Measurements from ENCODE around the gene MMRN2.
A peak's percentile ranks its signal among the peaks of the same experiment; 100 is the strongest.
"Not testable (repeated sequence)": the region's sequence is repeated elsewhere in the genome, so short reads cannot be mapped to it uniquely, and the experiment has no call there.

The MMRN2 gene

DNA sequence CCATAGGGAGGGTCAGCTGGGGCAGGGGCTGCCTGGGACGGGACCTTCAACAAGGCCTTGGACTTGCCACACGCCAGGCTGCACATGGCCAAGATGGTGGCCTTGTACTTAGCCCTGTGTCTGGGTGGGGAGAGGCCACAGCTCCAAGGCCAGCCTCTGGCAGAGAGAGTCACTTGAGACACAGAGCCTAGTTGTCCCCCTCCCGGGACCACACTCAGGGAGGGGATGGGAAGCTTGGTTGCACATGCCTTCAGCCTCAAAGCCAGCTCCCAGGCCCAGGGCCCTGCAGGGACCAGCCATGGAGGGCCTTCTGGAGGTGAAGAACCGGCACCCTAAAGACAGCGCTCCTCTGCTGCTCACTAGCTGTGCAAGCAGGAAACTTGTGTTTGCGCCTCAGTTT is 16.7 kb downstream of the MMRN2 start:
- no peak for DNase-seq

- not testable (repeated sequence) for DNase-seq
Measured at GRCh38 chr10:86940076-86940475, 17.3 kb downstream of the MMRN2 start.

DNA sequence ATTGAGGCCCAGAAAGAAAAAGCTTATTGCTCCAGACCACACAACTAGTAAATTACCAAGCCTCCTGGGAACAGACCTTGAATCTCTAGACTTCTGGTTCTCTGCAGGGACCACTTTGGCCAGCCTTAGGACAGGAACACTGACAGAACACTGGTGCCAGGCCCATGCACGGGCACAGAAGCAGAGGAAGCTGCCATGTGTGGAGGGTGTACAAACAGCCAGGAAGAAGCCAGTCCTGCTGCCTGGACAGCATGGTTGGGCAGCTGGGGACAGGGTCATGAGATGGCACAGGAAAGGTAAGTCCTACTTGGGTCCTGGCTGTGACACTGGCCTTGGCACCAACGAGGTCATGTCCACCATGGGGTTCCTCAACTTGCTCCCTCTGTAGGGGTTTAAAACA is 19.2 kb downstream of the MMRN2 start:
- DNase-seq = no peak

GRCh38 chr10:86937502-86938154 is 19.8 kb downstream of the MMRN2 start:
- no peak for DNase-seq

GRCh38 chr10:86936661-86937501 is 20.5 kb downstream of the MMRN2 start:
- no peak for DNase-seq

- not testable (repeated sequence) for DNase-seq
Measured at GRCh38 chr10:86934162-86934711, 23.2 kb downstream of the MMRN2 start.

GRCh38 chr10:86932674-86933073 is 24.7 kb downstream of the MMRN2 start:
- DNase-seq = no peak

DNA sequence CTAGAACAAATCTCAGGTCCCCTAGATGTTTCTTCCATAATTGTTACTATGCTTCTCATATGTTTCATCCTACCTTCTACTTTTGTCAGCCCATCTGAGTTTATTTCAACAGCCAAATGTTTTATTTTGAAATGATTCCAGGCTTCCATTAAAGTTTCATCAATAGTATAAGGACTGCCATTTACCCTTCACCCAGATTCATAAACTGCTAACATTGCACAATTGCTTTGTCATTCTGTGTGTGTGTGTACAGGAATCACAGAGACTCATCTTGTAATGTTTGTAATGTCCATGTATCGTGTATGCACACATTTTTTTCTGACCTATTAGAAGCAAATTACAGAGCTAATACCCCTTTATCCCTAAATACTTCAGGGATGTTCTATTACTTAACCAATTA is 25.5 kb downstream of the MMRN2 start:
- no peak for DNase-seq

GRCh38 chr10:86929468-86930380 is 27.7 kb downstream of the MMRN2 start:
- peak in 1 of 14 donors; percentile 27 for DNase-seq

DNA sequence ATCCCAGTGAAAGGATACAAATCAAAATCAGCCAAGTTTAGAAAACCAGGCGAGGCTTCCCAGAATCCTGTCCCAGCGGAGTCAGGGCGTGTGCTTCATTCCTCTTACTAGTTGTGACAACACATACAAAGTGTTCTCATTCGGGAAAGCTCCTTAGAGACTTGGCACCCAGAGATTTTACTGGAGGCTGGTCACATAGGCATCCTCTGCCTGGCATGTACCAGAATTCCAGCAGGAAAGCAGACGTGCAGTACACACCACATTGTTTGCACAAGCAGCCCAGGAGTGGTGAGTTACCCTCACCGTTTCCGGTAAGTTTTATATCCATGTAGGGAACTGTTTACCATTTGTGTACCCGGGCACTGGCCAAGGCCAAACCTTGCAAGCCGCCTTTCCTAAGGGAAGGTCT is 34.9 kb downstream of the MMRN2 start:
- peak in 1 of 14 donors; percentile 21 for DNase-seq

DNA sequence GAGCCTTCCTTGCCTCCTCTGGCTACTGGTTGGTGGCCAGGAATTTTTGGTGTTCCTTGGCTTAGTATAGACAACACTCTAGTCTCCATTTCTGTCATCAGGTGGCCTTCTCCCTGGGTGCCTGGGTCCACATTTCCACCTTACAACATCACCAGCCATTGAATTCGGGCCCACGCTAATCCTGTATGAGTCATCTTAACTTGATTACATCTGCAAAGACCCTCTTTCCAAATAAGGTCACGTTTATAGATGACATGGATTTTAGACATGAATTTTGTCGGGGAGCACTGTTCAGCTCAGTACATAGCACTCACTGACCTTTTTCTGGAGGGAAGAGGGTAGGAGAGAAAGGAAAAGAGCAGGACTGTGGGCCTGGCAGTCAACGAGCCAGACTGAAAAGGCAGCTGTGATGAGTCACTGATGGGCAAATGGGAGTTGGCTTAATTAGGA is 39.4 kb downstream of the MMRN2 start:
- peak in 1 of 14 donors; percentile 42 for DNase-seq

- no peak for DNase-seq
Measured at GRCh38 chr10:86914734-86915133, 42.7 kb downstream of the MMRN2 start.

- peak in 1 of 14 donors; percentile 15 for DNase-seq
Measured at GRCh38 chr10:86905429-86905828, 52.0 kb downstream of the MMRN2 start.

GRCh38 chr10:86904600-86904999 is 52.8 kb downstream of the MMRN2 start:
- no peak for DNase-seq

DNA sequence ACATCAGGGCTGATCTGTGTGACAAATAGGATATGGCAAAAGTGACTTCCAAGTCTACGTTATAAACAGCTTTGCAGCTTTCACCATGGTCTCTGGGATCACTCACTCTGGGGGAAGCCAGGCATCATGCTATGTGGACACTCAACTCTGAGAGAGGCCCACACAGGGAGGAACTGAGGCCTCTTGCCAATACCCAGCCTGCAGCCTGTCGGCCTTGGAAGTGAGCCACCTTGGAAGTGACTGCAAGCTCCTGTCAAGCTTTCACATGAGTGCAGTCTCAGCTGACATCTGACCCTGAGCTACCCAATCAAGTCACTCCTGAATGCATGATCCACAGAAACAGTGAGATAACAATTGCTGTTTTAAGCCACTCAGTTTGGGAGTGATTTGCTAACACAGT is 56.5 kb downstream of the MMRN2 start:
- DNase-seq = peak in 12 of 14 donors; percentile 8 to 79 (median 48)

GRCh38 chr10:86899670-86900276 is 57.6 kb downstream of the MMRN2 start:
- DNase-seq = peak in 10 of 14 donors; percentile 3 to 66 (median 30)

DNA sequence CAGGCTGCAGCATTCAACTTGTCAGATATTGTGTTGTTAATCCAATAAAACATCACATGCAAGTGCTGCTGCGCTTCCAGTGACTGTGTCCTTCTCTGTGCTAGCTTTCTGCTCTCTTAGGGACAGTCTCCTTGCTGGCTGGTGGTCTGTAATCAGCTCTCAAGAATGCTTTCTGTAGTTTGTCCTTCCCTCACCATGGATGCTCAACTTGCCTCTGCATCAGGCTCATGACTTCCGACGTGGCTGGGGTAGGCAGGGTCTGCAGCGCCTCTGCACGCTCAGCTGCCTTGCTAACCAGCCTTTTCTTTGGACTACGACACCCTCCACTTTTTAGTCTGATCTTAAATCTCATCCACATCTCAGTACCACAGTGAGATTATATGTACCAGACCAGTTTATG is 58.3 kb downstream of the MMRN2 start:
- DNase-seq = peak in 7 of 14 donors; percentile 1 to 58 (median 7)

- no peak for DNase-seq
Measured at GRCh38 chr10:86898511-86898910, 58.9 kb downstream of the MMRN2 start.

DNA sequence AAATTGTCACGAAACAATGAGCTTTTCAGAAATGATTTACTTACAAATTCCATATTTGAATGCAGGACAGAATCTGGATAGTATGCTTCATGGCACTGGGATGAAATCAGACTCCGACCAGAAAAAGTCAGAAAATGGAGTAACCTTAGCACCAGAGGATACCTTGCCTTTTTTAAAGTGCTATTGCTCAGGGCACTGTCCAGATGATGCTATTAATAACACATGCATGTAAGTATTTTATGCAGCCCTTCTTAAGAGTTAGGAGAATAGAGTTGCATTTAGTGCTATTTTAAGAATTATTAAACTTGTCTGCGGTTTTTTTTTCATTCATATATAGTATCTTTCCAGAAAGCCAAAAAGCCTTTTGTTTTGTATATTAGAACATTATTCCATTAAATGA is 67.4 kb downstream of the MMRN2 start:
- DNase-seq = no peak

DNA sequence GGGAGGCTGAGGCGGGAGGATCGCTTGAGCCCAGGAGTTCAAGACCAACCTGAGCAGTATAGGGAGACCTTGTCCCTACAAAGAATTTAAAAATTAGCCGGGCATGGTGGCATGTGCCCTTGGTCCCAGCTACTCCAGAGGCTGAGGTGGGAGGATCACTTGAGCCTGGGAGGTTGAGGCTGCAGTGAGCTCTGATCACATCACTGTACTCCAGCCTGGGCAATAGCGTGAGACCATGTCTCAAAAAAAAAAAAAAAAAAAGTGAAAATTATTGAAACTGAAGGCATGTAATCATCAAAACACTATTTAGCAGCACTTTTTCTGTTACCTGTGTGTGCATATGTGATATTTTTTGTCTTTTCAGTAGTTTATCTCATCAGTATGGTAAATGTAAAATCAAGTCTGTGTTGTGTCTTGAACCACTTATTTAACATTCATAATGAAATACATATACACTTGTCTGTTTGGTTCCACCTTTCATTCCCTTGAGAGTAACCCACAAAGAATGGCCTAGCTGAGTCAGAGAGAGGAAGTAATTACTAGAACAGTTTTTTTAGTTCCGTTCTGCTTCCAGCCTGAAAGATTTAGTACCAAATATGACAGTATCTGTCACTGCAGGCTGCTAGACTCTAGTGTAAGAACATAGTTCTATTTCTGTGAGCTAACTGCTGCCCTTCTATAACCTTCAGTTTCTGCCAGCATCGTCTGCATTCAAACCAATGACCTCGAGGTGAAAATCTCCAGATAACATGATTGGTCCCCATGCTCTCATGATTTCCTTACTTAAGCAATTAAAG is 68.6 kb downstream of the MMRN2 start:
- DNase-seq = no peak

Data from C1 segment of cervical spinal cord (tissue), 14 donors.